ENCODE measurements around the gene SORCS2. TPM values are rescaled to one million over a fixed set of nuclear protein-coding genes. Genes with fewer than 3 reads are reported as not detected.
A peak's percentile ranks its signal among the peaks of the same experiment; 100 is the strongest.

Gene SORCS2
- total and polyA plus RNA-seq, 2 of the 8 experiments (the other 6 are each of a cell fraction or from before 2014, with no cell fraction given), result 0.36 to 1.8 TPM

- TF ChIP-seq BACH1 (IDR thresholded peaks at IDR 0.05; ENCODE audit: low read length) (0 out of 2 replicates have a peak, but pooled peaks have one; percentile 34), YY1 (IDR thresholded peaks at IDR 0.05; ENCODE audit: low read depth, low read length) (no peak)
- H3K23me2 ChIP-seq (ENCODE audit: low read depth, low read length), result no peaks in the 10 kb centered on the region
- no peak overlapping the region for H4K5ac ChIP-seq (ENCODE audit: insufficient read length, low read depth, low read length)
- no peaks in the 10 kb centered on the region for H3K36me3 ChIP-seq (ENCODE audit: control insufficient read depth in 2 of 4, insufficient read depth in 4 of 4, low read length in 3 of 4)
- FAIRE-seq, result no peak
- no peak overlapping the region for H3K18ac ChIP-seq (ENCODE audit: extremely low read depth, low read length)
- ChIA-PET POLR2A (ENCODE audit: partially characterized antibody) (interaction anchor here (1.2 kb wide), 1 partner anchor 12 kb away, joined by 3 read pairs; no protein-coding TSS in a partner anchor), CTCF (ENCODE audit: partially characterized antibody) (interaction anchor here (0.9 to 4.1 kb wide), 7 partner anchors 12 to 129 kb away, joined by 3 to 22 read pairs (median 5); partner anchors contain the start of gene SORCS2)
- H3K9ac ChIP-seq (replicated peaks in 1 of 4; ENCODE audit: extremely low read depth in 1 of 4, low read depth in 3 of 4, low read length in 3 of 4), result no peak overlapping the region
- H4K8ac ChIP-seq (ENCODE audit: extremely low read depth, insufficient read depth, low read length), result no peak overlapping the region
- no peaks in the 10 kb centered on the region for H4K20me1 ChIP-seq (replicated peaks in 1 of 2; ENCODE audit: control insufficient read depth in 1 of 2, insufficient read depth in 2 of 2, low read length in 2 of 2)
- H4K91ac ChIP-seq (replicated peaks; ENCODE audit: insufficient read length, low read length), result no peak overlapping the region
- H3K56ac ChIP-seq (replicated peaks; ENCODE audit: insufficient read length, low read depth, low read length), result no peak overlapping the region
- H3K79me2 ChIP-seq (ENCODE audit: control insufficient read depth in 1 of 2, insufficient read depth in 2 of 2, low read length in 2 of 2), result no peaks in the 10 kb centered on the region
- no peak overlapping the region for H2BK12ac ChIP-seq (ENCODE audit: low read depth, low read length)
- H2BK120ac ChIP-seq (replicated peaks; ENCODE audit: low read depth, low read length), result no peak overlapping the region
- no peaks in the 10 kb centered on the region for H3K79me1 ChIP-seq (ENCODE audit: low read depth, low read length)
- H2BK5ac ChIP-seq (ENCODE audit: low read depth, low read length), result no peak overlapping the region
- H3K23ac ChIP-seq (ENCODE audit: insufficient read length), result no peak overlapping the region
- DNase-seq (ENCODE audit: low read depth in 1 of 2, low spot score in 2 of 2), result no peak
- 0 out of 7 replicates have a peak, but pooled peaks cover 0 to 2% (median 0%) of the 10 kb centered on the region in 4 experiments for H3K27me3 ChIP-seq (replicated peaks in 1 of 4; ENCODE audit: control insufficient read depth in 3 of 4, extremely low read depth in 1 of 4, insufficient read depth in 3 of 4, low read length in 3 of 4)
- 92% methylated on average over 9 of the region's 9 CpGs; no CpG with 5 or more reads in 1 of the 2 experiments for WGBS, 2 experiments (ENCODE audit: extremely low coverage in 1 of 2, insufficient coverage in 1 of 2, insufficient read length in 1 of 2, insufficient replicate concordance in 2 of 2, low coverage in 1 of 2, low lambda C conversion rate in 2 of 2, missing lambda C conversion rate in 1 of 2)
- H3K9me3 ChIP-seq (ENCODE audit: insufficient read depth in 2 of 2, low read depth in 1 of 2, low read length in 1 of 2), result no peaks in the 10 kb centered on the region
- no peak overlapping the region for H3K14ac ChIP-seq (ENCODE audit: insufficient read length)
- H2BK20ac ChIP-seq (ENCODE audit: low read length), result no peak overlapping the region
- H3K4me2 ChIP-seq (ENCODE audit: insufficient read depth in 1 of 2, low read depth in 2 of 2, low read length in 2 of 2), result no peak overlapping the region
- H2BK15ac ChIP-seq (ENCODE audit: low read length), result no peak overlapping the region
- H3K4me1 ChIP-seq (replicated peaks in 1 of 4; ENCODE audit: control insufficient read depth in 3 of 4, insufficient read depth in 4 of 4, low read length in 3 of 4), result peaks cover 0 to 15% (median 10%) of the 10 kb centered on the region in 4 experiments; a peak in 6 of 7 replicates
- no peak overlapping the region for H2AFZ ChIP-seq (ENCODE audit: low read length)
- no peak overlapping the region for H3K4me3 ChIP-seq (ENCODE audit: extremely low read depth in 1 of 4, insufficient read depth in 2 of 4, low read depth in 3 of 4, low read length in 4 of 4)
- no peak overlapping the region for H3K4ac ChIP-seq (replicated peaks; ENCODE audit: insufficient read length, low read depth, low read length)
- H2AK5ac ChIP-seq (ENCODE audit: low read depth, low read length), result no peak overlapping the region
- H3K27ac ChIP-seq (ENCODE audit: low read depth, low read length), result no peak overlapping the region
Measured at GRCh38 chr4:7206385-7206784, 14.0 kb downstream of the SORCS2 start.
